ENCODE data around the gene ADRA2B. TPM values are rescaled to one million over a fixed set of nuclear protein-coding genes. Genes with fewer than 3 reads are reported as not detected.

The ADRA2B gene
- total RNA-seq, 1 experiment from 2014 or later = 4.7 TPM

- TF ChIP-seq MLX (CRISPR knock-in tag; IDR thresholded peaks at IDR 0.05) (no peak), ATF3 (CRISPR knock-in tag; conservative IDR thresholded peaks at IDR 0.05) (no peak), PRDM15 (CRISPR knock-in tag; IDR thresholded peaks at IDR 0.05) (no peak), USF2 (CRISPR knock-in tag; IDR thresholded peaks at IDR 0.05) (no peak)
Observed at GRCh38 chr2:96089356-96090195, 26.8 kb downstream of the ADRA2B start (continued).

GRCh38 chr2:96088340-96089335 lies 27.7 kb downstream of the ADRA2B start:
- Mint-ChIP-seq H3K4me1 (peaks cover 20% of the 10 kb centered on the region), H3K4me3 (no peak overlapping the region), H3K27ac (no peak overlapping the region), H3K36me3 (no peaks in the 10 kb centered on the region), H3K9me3 (peaks cover 6% of the 10 kb centered on the region), H3K27me3 (ENCODE audit: low read depth) (0 out of 2 replicates have a peak, but pooled peaks cover under 1% of the 10 kb centered on the region)
- POLR2A ChIA-PET = no interaction called here
- DNase-seq (ENCODE audit: low spot score) (peak; percentile 5), ATAC-seq (no peak)
- CTCF ChIA-PET = interaction anchor here (1.1 to 2.4 kb wide), 2 partner anchors 25 to 28 kb away, joined by 4 to 9 read pairs; no protein-coding TSS in a partner anchor
- TF ChIP-seq ZNF219 (CRISPR knock-in tag; IDR thresholded peaks at IDR 0.05; ENCODE audit: borderline replicate concordance) (no peak), ARID4B (CRISPR knock-in tag; IDR thresholded peaks at IDR 0.05; ENCODE audit: borderline replicate concordance) (no peak), NFYB (CRISPR knock-in tag; conservative IDR thresholded peaks at IDR 0.05; ENCODE audit: low read depth) (no peak), MXD4 (CRISPR knock-in tag; IDR thresholded peaks at IDR 0.05; ENCODE audit: borderline replicate concordance) (no peak), SOX15 (CRISPR knock-in tag; IDR thresholded peaks at IDR 0.05) (no peak), JAZF1 (CRISPR knock-in tag; IDR thresholded peaks at IDR 0.05) (no peak), GABPB1 (CRISPR knock-in tag; IDR thresholded peaks at IDR 0.05) (no peak), ERG (CRISPR knock-in tag; IDR thresholded peaks at IDR 0.05) (no peak), PRRX2 (CRISPR knock-in tag; IDR thresholded peaks at IDR 0.05) (no peak), OVOL2 (CRISPR knock-in tag; IDR thresholded peaks at IDR 0.05; ENCODE audit: borderline replicate concordance) (no peak), FOXP1 (CRISPR knock-in tag; IDR thresholded peaks at IDR 0.05; ENCODE audit: borderline replicate concordance) (no peak), SMAD4 (CRISPR knock-in tag; IDR thresholded peaks at IDR 0.05) (no peak), ZNF232 (CRISPR knock-in tag; IDR thresholded peaks at IDR 0.05) (no peak), CBFB (CRISPR knock-in tag; IDR thresholded peaks at IDR 0.05; ENCODE audit: low read depth) (no peak), TCF7 (CRISPR knock-in tag; IDR thresholded peaks at IDR 0.05; ENCODE audit: low read depth) (no peak), MAX (CRISPR knock-in tag; IDR thresholded peaks at IDR 0.05) (no peak), RELA (CRISPR knock-in tag; IDR thresholded peaks at IDR 0.05; ENCODE audit: borderline replicate concordance) (no peak), ZNF263 (CRISPR knock-in tag; IDR thresholded peaks at IDR 0.05; ENCODE audit: low read depth) (no peak)

Data from WTC11 (cell line).